Stimulated activated CD4-positive, alpha-beta T cell treated with anti-CD3 and anti-CD28 coated beads, Interleukin-15, amount 100 ng/mL, for 1 hour (primary cell): ENCODE results near the gene EPS8L1.
"Not testable (repeated sequence)": the region's sequence is repeated elsewhere in the genome, so short reads cannot be mapped to it uniquely, and the experiment has no call there.

Source experiments
- DNase-seq, 2 donors: peaks; one replicate each; pipeline ENCODE4 v3.0.0-alpha.2; 2020; ENCODE audit warnings: low read depth in 1 of 2, low spot score in 1 of 2

The EPS8L1 gene

DNA sequence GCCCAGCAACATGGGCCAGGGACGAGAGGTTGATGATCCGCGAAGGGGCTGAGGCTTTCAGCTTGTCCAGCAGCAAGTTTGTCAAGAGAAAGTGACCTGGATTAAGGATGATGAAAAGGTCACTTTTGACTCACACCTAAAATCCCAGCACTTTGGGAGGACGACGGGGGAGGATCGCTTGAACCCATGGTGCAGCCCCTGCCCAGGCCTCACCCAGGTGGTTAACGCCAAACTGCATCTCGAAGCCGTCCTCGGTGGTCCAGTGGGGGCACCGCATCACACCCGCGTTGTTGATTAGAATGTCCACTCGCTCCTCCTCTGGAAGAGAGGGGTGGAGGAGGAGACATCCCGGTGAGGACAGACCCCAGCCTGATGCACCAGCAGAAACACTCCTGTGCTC, 27.2 kb upstream of the EPS8L1 start:
- DNase-seq, result no peak

GRCh38 chr19:55050749-55051532, 24.7 kb upstream of the EPS8L1 start:
- DNase-seq, result no peak

DNA sequence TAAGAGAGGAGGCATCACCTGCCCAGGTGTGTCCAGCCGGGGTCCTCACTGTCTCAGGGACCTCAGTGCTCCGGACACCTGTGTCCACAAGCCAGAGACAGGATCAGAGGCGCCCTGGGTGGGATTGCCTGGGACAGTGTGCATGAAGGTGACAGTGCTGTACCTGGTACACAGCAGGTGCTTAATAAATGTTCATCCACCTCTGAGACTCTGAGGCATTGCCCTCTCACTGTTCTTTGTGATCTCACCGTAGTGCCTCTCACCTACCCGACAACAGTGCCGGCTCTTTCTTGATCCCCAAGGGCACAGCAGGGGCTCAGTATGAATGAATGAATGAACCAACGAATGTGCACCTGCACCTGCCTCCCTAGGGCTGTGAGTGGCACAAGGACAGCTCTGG, 21.9 kb upstream of the EPS8L1 start:
- no peak for DNase-seq

DNA sequence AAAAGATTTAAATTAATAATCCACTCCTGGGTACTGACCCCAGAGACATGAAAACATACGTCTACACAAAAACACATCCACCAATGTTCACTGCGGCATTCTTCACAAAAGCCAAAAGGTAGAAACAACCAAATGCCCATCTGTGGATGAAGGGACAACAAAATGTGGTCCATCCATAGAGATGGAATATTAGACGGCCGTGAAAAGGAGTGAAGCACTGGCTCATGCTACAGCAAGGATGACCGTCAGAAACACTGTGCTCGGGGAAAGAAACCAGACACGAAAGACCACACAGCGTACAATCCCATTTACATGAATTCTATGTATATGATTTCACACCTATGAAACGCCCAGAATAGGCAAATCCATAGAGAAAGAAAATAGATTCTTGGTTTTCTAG, 18.8 kb upstream of the EPS8L1 start:
- no peak for DNase-seq

GRCh38 chr19:55058781-55059610, 16.7 kb upstream of the EPS8L1 start:
- DNase-seq, result no peak

DNA sequence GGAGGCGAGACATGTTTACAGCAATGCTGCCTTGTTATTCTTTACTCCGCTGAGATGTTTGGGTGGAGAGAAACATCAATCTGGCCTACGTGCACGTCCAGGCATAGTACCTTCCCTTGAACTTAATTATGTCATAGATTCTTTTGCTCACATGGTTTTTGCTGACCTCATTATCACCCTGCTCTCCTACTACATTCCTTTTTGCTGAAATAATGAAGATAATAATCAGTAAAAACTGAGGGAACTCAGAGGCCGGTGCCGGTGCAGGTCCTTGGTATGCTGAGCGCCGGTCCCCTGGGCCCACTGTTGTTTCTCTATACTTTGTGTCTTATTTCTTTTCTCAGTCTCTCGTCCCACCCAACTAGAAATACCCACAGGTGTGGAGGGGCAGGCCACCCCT, 15.4 kb upstream of the EPS8L1 start:
- DNase-seq, result not testable (repeated sequence)

DNA sequence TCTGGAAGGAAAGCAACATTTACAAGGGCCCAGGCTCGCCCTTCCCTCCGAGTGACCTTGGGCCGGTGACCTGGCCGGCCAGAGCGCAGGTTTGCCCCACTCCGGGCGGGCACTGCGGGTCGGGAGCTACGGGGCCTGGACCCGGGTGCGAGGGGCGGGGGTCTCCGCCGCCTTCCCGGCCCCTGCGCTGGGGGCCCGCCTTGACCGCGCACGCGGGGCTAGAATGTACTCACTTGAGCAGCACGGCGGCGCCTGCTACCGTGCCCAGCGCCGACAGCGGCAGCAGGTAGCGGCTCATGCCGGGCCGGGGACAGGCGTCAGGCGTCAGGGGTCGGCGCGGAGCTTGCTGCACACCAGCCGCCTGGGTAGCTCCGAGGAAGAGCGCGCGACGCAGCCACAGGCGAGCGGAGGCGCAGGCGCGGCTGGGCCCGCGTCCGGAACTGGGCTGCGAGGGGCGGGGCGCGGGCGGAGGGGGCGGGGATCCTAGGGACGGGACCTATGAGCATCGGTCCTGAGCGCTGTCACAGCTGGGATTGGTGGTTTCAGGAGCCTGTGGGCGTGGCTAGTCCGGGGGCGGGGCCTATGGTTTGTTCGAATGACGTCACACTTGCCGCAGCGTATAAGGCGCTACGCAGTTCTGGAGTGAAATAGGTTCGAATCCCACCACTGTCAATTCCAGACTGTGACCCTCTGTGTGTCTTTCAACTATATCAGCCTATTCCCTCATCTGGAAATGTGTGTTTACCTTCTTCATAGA, 12.8 kb upstream of the EPS8L1 start, which contains the start of gene RDH13:
TSS of gene RDH13 (minus strand) at position 414 of the 757 bp plus-strand sequence. CDS start at position 298, 116 bp downstream.
- peak; percentile 95 to 100 for DNase-seq

- no peak for DNase-seq
Measured at GRCh38 chr19:55063492-55063843, 12.2 kb upstream of the EPS8L1 start.

GRCh38 chr19:55065516-55065915, 10.2 kb upstream of the EPS8L1 start:
- DNase-seq, result not testable (repeated sequence)

DNA sequence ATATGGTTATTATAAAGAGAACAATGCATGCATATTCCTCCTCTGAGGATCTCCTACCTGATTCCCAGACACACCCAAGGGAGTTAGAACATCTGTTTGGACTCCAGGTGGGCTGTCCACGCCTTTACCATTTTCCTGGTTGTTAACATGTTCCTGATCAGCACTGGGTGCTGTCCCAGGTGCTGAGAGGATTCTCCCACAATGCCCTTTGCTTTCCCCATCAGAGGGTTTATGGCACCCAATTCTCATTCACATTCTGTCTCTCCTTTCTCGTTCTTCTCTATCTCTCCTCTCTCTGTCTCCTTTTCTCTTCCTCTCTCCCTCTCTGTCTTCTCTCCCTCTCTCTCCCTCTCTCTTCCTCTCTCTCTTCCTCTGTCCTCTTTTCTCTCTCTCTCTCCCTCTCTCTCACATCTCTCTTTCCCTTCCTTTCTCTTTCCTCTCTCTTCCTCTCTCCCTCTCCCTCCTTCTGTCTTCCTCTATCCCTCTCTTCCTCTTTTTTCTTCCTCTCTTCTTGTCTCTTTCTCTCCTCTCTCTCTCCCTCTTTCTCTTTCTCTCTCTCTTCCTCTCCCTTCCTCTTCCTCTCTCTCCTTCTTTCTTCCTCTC, 9.5 kb upstream of the EPS8L1 start:
- DNase-seq, result no peak

- no peak for DNase-seq
Measured at GRCh38 chr19:55067869-55068268, 7.8 kb upstream of the EPS8L1 start.

DNA sequence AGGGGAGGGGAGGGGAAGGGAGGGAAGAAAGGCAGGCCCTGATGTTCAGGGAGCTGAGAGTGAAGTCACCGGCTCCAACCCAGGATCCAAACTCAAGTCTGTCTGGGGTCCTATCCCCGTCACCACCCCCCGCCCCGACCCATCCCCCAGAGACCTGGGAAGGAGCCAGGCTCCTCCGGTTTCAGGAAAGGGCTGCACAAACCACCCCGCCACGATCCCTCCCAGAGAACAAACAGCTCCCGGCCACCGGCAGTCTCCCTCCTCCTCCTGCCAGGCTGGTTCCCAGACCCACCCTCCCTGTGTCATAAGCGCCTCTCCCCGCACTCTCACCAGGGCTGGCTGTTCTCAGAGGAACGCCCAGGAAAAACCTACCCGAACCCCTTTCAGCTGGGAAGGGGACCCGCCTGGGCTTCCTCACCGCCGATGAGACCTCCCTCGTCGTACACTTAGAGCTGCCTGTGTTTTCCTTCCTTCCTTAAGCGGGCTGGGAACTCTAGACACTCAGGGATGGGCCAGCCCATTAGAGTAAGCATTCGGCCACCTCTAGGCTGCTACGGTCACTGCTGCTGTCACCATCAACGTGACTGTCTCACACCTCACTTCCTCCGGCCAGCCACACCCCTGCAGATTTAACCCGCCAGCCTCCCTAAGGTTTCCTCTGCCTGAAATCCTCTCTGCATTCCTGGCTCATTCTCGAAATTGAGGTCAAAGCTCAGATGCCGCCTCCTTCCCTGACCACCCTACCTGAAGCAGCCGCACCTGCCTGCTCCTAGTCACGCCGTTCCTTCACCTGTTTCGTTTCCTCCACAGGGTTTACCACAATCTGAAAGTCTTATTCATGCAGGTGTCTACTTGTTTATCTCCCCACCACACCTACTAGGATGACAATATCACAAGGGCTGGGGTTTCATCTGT, 6.5 kb upstream of the EPS8L1 start:
- DNase-seq, result no peak

DNA sequence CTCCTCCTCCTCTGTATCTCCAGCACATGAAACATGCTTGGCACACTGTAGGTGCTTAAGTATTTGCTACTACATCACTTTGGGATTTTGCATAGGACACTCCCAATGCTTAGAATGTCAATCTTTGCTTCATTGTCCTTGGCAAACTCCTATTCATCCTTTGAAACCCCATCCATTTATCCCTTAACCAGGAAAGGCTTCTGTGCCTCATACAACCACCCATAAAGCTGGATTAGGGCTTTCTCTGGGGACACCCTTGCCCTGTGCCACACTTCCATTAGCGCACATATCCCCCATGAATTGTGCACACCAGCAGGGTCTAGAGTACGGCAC, 5.8 kb upstream of the EPS8L1 start:
- DNase-seq, result no peak

DNA sequence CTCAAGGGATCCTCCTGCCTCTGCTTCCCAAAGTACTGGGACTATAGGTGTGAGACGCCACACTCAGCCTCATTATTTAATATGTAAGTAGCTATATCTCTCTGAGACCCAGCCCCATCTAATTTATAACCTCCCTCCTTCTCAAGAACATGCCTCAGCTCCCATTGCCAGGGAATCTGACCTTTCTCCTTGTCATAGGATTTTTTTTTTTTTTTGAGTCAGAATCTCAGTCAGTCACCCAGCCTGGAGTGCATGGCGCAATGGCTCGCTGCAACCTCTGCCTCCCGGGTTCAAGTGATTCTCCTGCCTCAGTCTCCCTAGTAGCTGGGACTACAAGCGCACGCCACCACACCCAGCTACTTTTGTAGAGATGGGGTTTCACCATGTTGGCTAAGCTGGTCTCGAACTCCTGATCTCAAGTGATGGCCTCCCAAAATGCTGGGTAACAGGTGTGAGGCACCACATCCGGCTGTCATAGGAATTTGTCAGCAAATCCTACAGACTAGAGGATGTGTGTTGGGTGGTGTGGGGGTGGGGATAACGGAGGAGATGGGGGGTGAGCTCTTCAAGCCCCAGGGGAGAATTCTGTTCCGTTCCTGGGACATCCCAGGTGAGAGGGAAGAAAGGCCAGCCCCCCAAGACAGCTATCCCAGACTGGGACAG, 5.1 kb upstream of the EPS8L1 start:
- no peak for DNase-seq

GRCh38 chr19:55071129-55071502, 4.6 kb upstream of the EPS8L1 start:
- DNase-seq, result no peak

- DNase-seq, result no peak
Measured at GRCh38 chr19:55071913-55072312, 3.8 kb upstream of the EPS8L1 start.

DNA sequence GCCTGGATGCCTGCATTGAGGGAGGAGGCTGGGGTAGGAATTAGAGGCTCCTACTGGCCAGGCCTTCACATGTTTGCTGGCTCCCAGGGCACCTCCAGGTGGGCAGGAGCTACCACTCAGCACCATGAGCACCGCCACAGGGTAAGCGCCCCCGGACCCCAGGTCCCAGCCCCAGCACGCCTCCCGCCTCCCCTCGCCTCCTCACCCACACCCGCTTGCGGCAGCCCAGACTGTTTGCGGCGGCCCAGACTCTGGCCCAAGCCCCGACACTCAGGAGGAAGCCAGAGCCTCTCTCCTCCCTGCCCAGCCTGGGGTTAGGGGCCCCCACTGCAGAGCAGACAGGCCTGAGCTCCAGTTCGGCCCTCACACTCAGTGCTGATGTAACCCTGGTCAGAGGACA, 652 bp downstream of the EPS8L1 start:
- no peak for DNase-seq

- no peak for DNase-seq
Measured at GRCh38 chr19:55077106-55077505, 1.4 kb downstream of the EPS8L1 start.

- no peak for DNase-seq
Measured at GRCh38 chr19:55078996-55079395, 3.3 kb downstream of the EPS8L1 start.
